Thyroid gland (tissue), 4 donors: ENCODE measurements around the gene RCN2.

Experiments used
- POLR2A ChIP-seq, 2 donors: fragments of 450-650 bp; IDR thresholded peaks; one replicate each; pipeline ENCODE4 v1.6.1; 2017; ENCODE audit warnings: antibody characterized with exemption in 2 of 2, mild to moderate bottlenecking in 2 of 2, moderate library complexity in 1 of 2
- TF ChIP-seq, protein P1 (sequence below), 6 experiments: fragments of 200-600 bp in 3 of 6; fragments of 450-650 bp in 3 of 6; sonication (generic) in 3 of 6; IDR thresholded peaks; one replicate each; pipeline ENCODE4 v1.5.1; 2016 to 2019; ENCODE audit warnings: antibody characterized with exemption in 6 of 6, mild to moderate bottlenecking in 2 of 6, inconsistent platforms in 1 of 6, moderate library complexity in 1 of 6

DNA sequence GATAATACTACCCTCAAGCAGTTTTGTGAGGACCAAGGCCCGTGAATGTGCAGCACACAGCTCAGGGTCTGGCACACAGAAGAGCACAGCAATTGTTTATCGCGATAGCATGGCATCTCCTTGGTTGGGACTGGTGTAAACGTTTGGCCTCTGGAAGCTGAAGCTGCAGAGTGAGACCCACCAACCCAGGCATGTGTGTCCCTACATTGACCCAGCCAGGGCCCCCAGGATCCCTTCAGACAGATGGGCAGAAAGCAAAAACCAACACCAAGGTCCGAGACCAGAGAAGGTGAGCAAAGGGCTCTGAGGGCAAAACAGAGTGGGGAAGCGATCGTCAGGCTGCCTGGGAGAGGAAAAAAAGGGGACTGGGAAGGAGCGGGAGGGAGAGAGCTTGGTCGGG, 50.8 kb downstream of the RCN2 start:
- TF ChIP-seq, protein P1, sequence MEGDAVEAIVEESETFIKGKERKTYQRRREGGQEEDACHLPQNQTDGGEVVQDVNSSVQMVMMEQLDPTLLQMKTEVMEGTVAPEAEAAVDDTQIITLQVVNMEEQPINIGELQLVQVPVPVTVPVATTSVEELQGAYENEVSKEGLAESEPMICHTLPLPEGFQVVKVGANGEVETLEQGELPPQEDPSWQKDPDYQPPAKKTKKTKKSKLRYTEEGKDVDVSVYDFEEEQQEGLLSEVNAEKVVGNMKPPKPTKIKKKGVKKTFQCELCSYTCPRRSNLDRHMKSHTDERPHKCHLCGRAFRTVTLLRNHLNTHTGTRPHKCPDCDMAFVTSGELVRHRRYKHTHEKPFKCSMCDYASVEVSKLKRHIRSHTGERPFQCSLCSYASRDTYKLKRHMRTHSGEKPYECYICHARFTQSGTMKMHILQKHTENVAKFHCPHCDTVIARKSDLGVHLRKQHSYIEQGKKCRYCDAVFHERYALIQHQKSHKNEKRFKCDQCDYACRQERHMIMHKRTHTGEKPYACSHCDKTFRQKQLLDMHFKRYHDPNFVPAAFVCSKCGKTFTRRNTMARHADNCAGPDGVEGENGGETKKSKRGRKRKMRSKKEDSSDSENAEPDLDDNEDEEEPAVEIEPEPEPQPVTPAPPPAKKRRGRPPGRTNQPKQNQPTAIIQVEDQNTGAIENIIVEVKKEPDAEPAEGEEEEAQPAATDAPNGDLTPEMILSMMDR (IDR thresholded peaks at IDR 0.05): no peak
- no peak for TF ChIP-seq POLR2A (IDR thresholded peaks at IDR 0.05)
